Tibial artery (tissue), 4 donors: Measurements from ENCODE around the gene GRIK4.

Source experiments
- DNase-seq, 2 donors: peaks; one replicate each; pipeline ENCODE4 v3.0.0-alpha.2; 2019
- H3K27ac ChIP-seq, 2 donors: fragments of 200-600 bp; sonication (generic) in 1 of 2; 1 replicate in 1 of 2; 2 replicates in 1 of 2; pipeline ENCODE4 v1.5.1; 2018 to 2019; ENCODE audit warnings: mild to moderate bottlenecking in 1 of 2
- H3K27me3 ChIP-seq, 2 donors: fragments of 200-600 bp; sonication (generic) in 1 of 2; one replicate each; pipeline versions ENCODE4 v1.5.1 to v1.6.0; 2016 to 2019
- H3K36me3 ChIP-seq, 3 donors: fragments of 200-600 bp; sonication (generic) in 2 of 3; one replicate each; pipeline ENCODE4 v1.5.1; 2016 to 2019; ENCODE audit warnings: mild to moderate bottlenecking in 2 of 3
- H3K4me1 ChIP-seq, 4 donors: fragments of 200-600 bp; sonication (generic) in 2 of 4; 1 replicate in 3 of 4; 2 replicates in 1 of 4; pipeline ENCODE4 v1.5.1; 2016 to 2019
- H3K4me3 ChIP-seq, 2 donors: fragments of 200-600 bp; sonication (generic) in 1 of 2; 1 replicate in 1 of 2; 2 replicates in 1 of 2; pipeline ENCODE4 v1.5.1; 2018 to 2019; ENCODE audit warnings: mild to moderate bottlenecking in 2 of 2
- H3K9me3 ChIP-seq, 3 donors: fragments of 200-600 bp; sonication (generic) in 1 of 3; one replicate each; pipeline ENCODE4 v1.5.1; 2016 to 2019
- intact Hi-C: fragments of 100-400 bp; cut with DNase I; formaldehyde crosslinking; loops from one replicate; pipeline ENCODE4 v1.15.0; 2023; ENCODE audit warnings: low total_unique reads
- TF ChIP-seq, protein P1 (sequence below), 2 experiments: fragments of 200-600 bp in 1 of 2; fragments of 450-650 bp in 1 of 2; IDR thresholded peaks; one replicate each; pipeline ENCODE4 v1.5.1; 2017 to 2019; ENCODE audit warnings: antibody characterized with exemption in 2 of 2, mild to moderate bottlenecking in 1 of 2, moderate library complexity in 1 of 2

The GRIK4 gene

DNA sequence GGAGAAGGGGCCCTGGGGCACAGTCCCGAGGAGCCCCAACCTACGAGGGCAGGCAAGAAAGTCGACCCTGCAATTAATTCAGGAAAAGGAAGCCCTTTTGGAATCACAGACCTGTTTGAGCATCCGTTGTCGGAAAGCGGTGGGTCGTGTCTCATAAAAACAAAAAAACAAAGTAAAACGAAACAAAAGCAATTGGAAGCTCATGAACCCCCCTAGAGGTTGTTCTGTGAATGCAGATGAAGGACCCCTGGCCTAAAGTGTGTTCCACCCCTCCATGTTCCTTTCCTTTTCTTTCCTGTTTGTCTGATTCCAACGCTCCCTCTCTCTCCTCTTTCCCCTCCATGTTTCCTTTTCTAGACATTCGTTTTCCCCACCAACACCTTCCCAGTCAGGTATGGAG lies 203.7 kb downstream of the GRIK4 start:
- H3K27ac ChIP-seq, result no peak overlapping the region

DNA sequence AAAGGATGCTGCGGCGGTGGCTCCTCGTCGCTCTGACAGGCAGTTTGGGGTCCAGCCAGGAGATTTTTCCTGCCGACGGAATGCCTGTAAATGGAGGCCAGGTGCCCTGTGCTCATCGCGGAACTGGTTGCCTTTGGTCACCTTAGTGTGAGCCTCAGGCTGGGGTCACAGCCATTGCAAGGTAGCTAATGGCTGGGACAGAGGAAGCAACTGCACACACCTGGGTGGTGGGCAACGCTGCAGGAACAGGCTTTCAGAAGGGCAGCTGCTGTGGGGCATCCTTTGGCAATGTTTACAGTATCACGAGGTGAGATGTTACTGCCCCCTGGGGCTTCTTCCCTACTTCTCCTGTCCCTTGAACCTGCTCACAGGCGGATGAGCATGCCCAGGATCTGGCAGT lies 205.5 kb downstream of the GRIK4 start:
- Histone ChIP-seq H3K4me3 (no peak overlapping the region), H3K4me1 (no peaks in the 10 kb centered on the region), H3K27ac (no peak overlapping the region), H3K27me3 (peaks cover 0 to 44% of the 10 kb centered on the region in 2 donors), H3K36me3 (no peaks in the 10 kb centered on the region), H3K9me3 (no peaks in the 10 kb centered on the region)
- intact Hi-C loops, result no loop called here
- TF ChIP-seq, protein P1, sequence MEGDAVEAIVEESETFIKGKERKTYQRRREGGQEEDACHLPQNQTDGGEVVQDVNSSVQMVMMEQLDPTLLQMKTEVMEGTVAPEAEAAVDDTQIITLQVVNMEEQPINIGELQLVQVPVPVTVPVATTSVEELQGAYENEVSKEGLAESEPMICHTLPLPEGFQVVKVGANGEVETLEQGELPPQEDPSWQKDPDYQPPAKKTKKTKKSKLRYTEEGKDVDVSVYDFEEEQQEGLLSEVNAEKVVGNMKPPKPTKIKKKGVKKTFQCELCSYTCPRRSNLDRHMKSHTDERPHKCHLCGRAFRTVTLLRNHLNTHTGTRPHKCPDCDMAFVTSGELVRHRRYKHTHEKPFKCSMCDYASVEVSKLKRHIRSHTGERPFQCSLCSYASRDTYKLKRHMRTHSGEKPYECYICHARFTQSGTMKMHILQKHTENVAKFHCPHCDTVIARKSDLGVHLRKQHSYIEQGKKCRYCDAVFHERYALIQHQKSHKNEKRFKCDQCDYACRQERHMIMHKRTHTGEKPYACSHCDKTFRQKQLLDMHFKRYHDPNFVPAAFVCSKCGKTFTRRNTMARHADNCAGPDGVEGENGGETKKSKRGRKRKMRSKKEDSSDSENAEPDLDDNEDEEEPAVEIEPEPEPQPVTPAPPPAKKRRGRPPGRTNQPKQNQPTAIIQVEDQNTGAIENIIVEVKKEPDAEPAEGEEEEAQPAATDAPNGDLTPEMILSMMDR (IDR thresholded peaks at IDR 0.05), result no peak
- DNase-seq, result no peak

More for the DNA sequence above, 203.7 kb downstream of the GRIK4 start:
- Histone ChIP-seq H3K4me3 (no peak overlapping the region), H3K4me1 (peaks cover 0 to 7% (median 0%) of the 10 kb centered on the region in 4 donors), H3K36me3 (no peaks in the 10 kb centered on the region), H3K9me3 (no peaks in the 10 kb centered on the region), H3K27me3 (peaks cover 0 to 37% of the 10 kb centered on the region in 2 donors)
- intact Hi-C loops, result no loop called here
- TF ChIP-seq, protein P1 (IDR thresholded peaks at IDR 0.05), result no peak
- no peak for DNase-seq

DNA sequence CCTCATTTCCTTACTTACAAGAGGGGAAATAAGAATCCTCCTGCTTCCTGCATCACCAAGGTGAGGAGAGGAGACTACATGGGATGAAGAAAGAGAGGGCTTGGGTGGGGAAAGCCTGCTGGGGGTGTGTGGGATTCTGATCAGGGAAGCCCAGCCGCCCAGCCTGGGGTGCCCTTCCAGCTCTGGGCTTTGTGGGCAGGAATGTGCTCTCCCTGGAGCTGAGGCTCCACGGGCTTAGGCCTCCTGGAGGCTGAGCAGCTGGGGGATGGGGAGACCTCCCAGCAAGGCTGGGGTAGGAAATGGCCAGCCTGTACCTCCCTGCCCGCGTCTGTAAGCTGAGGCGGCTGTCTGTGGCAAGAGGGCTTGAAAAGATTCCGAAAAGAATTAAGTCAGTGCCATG lies 206.1 kb downstream of the GRIK4 start:
- H3K36me3 ChIP-seq, result no peaks in the 10 kb centered on the region
- DNase-seq, result no peak
- no peak overlapping the region for H3K27ac ChIP-seq
- no peaks in the 10 kb centered on the region for H3K9me3 ChIP-seq
- no peaks in the 10 kb centered on the region for H3K4me1 ChIP-seq
- intact Hi-C loops, result no loop called here
- H3K27me3 ChIP-seq, result peaks cover 0 to 44% of the 10 kb centered on the region in 2 donors
- TF ChIP-seq, protein P1 (IDR thresholded peaks at IDR 0.05), result no peak
- H3K4me3 ChIP-seq, result no peak overlapping the region

DNA sequence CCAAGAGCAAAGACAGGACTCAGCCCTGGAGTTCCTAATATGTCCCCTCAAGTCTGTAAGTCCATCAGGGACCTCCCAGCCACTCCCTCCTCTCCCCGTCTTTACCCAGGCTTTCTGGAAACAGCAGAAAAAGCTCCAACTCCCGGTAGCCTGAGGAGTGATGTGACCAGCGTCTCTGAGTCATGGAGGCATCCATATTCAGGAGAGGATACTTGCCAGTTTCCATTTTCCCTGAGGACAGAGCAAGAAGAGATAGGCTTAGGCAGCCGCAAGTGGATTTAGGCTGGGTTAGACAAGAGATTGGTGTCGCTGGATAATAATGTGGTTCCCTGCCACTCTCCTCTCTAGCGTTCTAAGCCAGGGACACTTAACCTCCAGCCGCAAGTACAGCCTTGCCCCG lies 206.6 kb downstream of the GRIK4 start:
- intact Hi-C loops, result no loop called here
- H3K27me3 ChIP-seq, result peaks cover 0 to 44% of the 10 kb centered on the region in 2 donors
- no peak overlapping the region for H3K4me3 ChIP-seq
- DNase-seq, result no peak
- H3K36me3 ChIP-seq, result no peaks in the 10 kb centered on the region
- H3K4me1 ChIP-seq, result no peaks in the 10 kb centered on the region
- H3K9me3 ChIP-seq, result no peaks in the 10 kb centered on the region
- H3K27ac ChIP-seq, result no peak overlapping the region
- TF ChIP-seq, protein P1 (IDR thresholded peaks at IDR 0.05), result no peak

DNA sequence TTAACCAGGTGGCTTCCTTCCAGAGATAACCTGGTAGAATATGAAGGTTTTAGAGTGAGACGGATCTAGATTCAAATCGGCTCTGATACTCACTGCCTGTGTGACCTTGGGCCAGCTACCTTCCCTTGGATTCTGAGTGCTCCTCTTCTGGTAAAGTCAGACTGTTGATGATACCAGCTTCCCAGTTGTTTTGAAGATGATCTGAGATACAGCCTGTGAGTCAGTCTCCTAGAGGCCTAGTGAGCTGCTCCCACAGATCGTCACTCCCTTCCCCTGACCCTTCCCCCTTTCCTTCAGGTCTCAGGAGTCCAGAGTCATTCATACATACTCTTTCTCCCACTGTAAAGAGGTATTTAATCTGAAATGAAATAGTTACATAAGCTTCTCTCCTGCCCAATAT lies 207.8 kb downstream of the GRIK4 start:
- Histone ChIP-seq H3K4me1 (no peaks in the 10 kb centered on the region), H3K27me3 (peaks cover 0 to 37% of the 10 kb centered on the region in 2 donors), H3K9me3 (no peaks in the 10 kb centered on the region), H3K36me3 (no peaks in the 10 kb centered on the region), H3K27ac (no peak overlapping the region), H3K4me3 (no peak overlapping the region)
- DNase-seq, result no peak
- TF ChIP-seq, protein P1 (IDR thresholded peaks at IDR 0.05), result no peak
- intact Hi-C loops, result no loop called here

DNA sequence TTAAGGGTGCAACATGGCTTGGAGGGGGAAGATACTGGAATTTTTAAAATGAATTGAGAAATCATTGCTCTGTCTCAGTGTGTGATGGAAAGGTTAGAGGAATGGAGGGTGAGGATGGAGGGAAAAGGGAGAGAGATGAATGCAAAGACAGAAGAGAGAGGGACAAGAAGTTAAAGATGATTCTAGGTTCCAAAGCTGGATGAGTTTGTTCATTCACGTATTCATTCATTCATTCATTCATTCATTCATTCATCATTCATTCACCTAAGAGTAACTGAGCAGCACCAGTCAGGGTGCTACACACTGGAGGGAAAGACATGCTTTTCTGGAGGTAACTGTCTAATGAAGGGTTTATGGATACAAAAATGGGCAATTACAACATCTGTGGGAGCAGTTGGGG lies 209.2 kb downstream of the GRIK4 start:
- Histone ChIP-seq H3K4me1 (no peaks in the 10 kb centered on the region), H3K27ac (no peak overlapping the region), H3K36me3 (no peaks in the 10 kb centered on the region), H3K27me3 (peaks cover 0 to 30% of the 10 kb centered on the region in 2 donors), H3K4me3 (no peak overlapping the region), H3K9me3 (no peaks in the 10 kb centered on the region)
- DNase-seq, result no peak
- TF ChIP-seq, protein P1 (IDR thresholded peaks at IDR 0.05), result no peak
- intact Hi-C loops, result no loop called here
